Measurements from ENCODE around the gene UPK1A.

DNA sequence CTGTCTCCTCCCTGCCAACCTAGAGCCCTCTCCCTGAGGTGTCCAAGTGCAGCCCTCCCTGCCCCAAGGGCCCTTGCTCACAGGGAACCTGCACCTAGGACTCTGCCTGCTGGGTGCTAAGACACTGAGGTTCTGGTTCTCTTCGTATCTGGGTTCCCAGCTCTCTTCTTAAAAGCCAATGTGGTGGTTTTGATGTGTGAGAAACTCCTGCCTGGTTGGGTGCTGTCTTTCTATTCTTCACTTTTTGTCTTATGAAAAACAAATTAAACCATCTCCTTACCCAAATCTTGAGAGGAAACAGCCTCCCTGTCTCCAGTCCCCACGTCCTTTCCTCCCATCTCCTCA lies 47.2 kb downstream of the UPK1A start:
- TF ChIP-seq EZH2 (IDR thresholded peaks at IDR 0.05; ENCODE audit: insufficient read depth, low read length), result no peak
- TF ChIP-seq CTCF (IDR thresholded peaks at IDR 0.05; ENCODE audit: insufficient read depth, low read depth, low read length), result no peak

Measured in astrocyte (in vitro differentiated cells and primary cell).